Sigmoid colon (tissue), 7 donors: ENCODE data around the gene TMEM176A. TPM values are rescaled to one million over a fixed set of nuclear protein-coding genes. Genes with fewer than 3 reads are reported as not detected.

Source experiments
- DNase-seq: peaks from one replicate; pipeline ENCODE4 v3.0.0-alpha.2; 2019
- H3K27ac ChIP-seq, 4 donors: fragments of 200-600 bp; sonication (generic); one replicate each; pipeline ENCODE4 v1.5.1; 2016 to 2019; ENCODE audit warnings: mild to moderate bottlenecking in 1 of 4
- H3K27me3 ChIP-seq, 3 donors: fragments of 200-600 bp; sonication (generic); one replicate each; pipeline ENCODE4 v1.5.1; 2019; ENCODE audit warnings: mild to moderate bottlenecking in 1 of 3
- H3K36me3 ChIP-seq, 4 donors: fragments of 200-600 bp; sonication (generic); one replicate each; pipeline ENCODE4 v1.5.1; 2016 to 2019
- H3K4me1 ChIP-seq, 4 donors: fragments of 200-600 bp; sonication (generic); one replicate each; pipeline ENCODE4 v1.5.1; 2017 to 2019
- H3K4me3 ChIP-seq, 4 donors: fragments of 200-600 bp; sonication (generic); one replicate each; pipeline ENCODE4 v1.5.1; 2017 to 2019; ENCODE audit warnings: mild to moderate bottlenecking in 2 of 4, moderate library complexity in 1 of 4
- H3K9me3 ChIP-seq, 4 donors: fragments of 200-600 bp in 3 of 4; sonication (generic) in 3 of 4; one replicate each; pipeline versions ENCODE4 v1.5.1 to v1.6.1; 2013 to 2019
- EP300 ChIP-seq, 4 donors: sonication (generic); formaldehyde crosslinking; IDR thresholded peaks; one replicate each; pipeline ENCODE4 v1.6.1; 2017; ENCODE audit warnings: antibody characterized with exemption in 4 of 4
- POLR2A ChIP-seq, 2 donors: fragments of 450-650 bp; IDR thresholded peaks; one replicate each; pipeline ENCODE4 v1.6.1; 2016; ENCODE audit warnings: antibody characterized with exemption in 2 of 2, mild to moderate bottlenecking in 2 of 2, moderate library complexity in 2 of 2
- POLR2AphosphoS5 ChIP-seq, 4 donors: sonication (generic); formaldehyde crosslinking; IDR thresholded peaks; one replicate each; pipeline ENCODE4 v1.6.1; 2017; ENCODE audit warnings: antibody characterized with exemption in 4 of 4
- WGBS, 2 donors: extraction: QIAGEN DNeasy Blood & Tissue Kit; methylation state at CpG; one replicate each; pipeline ENCODE4 v1.1.7; 2013; 5-methylcytosine and 5-hydroxymethylcytosine counted together
- intact Hi-C: fragments of 100-400 bp; cut with DNase I; formaldehyde crosslinking; loops from one replicate; pipeline ENCODE4 v1.15.1; 2023
- polyA plus RNA-seq, 3 donors: library from polyadenylated mRNA; stranded (reverse); fragments of 200-250 nt; gene quantifications; one replicate each; pipeline ENCODE4 v1.2.3, GENCODE V29; 2013
- total RNA-seq, 4 donors: library from RNA; depleted of rRNA; stranded (reverse); fragments of >200 nt; gene quantifications; one replicate each; pipeline ENCODE4 v1.1.0, GENCODE V29; 2016
- TF ChIP-seq, protein P1 (sequence below), 4 experiments: fragments of 450-650 bp in 3 of 4; fragments of 200-600 bp in 1 of 4; IDR thresholded peaks; one replicate each; pipeline ENCODE4 v1.5.1; 2016 to 2019; ENCODE audit warnings: antibody characterized with exemption in 4 of 4, mild to moderate bottlenecking in 3 of 4, moderate library complexity in 2 of 4
- donor health status: healthy with polysubstance abuse.
- donor health status: Bipolar disorder and iron deficiency.
- donor health status: healthy.

TMEM176A gene
- total and polyA plus RNA-seq, 7 donors: 19.9 to 150 (median 28.1) TPM

DNA sequence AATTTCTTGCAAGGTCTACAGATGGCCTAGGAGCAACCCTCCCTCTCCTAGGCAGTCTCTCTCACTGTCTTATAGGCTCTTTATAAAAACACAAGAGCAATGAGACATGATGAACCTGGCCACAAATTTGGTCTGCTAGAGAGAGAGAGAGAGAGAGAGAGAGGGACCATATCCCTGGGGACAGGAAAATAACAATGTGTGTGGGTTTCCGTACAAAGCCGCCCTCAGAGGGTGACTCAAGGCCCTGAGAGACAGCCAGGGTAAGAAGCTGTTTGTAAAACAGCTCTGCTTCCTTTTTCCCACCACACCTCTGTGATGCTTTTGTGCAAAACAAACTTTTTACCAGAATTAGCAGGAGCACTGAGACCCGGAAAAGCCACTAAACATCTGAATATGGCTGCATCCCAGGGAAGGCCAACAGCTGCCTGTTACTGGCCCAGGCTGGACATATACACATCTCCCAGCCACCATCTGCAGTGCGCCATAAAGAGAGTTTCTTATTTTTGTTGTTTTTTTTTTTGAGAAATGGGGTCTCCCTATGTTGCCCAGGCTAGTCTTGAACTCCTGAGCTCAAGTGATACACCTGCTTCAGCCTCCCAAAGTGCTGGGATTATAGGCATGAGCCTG is 45.0 kb upstream of the TMEM176A start:
- peaks cover 0 to 10% (median 2%) of the 10 kb centered on the region in 4 donors for H3K4me1 ChIP-seq
- no peaks in the 10 kb centered on the region for H3K27me3 ChIP-seq
- WGBS, 2 donors: 49 to 82% methylated on average over 4 of the region's 4 CpGs
- H3K36me3 ChIP-seq: no peaks in the 10 kb centered on the region
- TF ChIP-seq EP300 (IDR thresholded peaks at IDR 0.05): no peak
- TF ChIP-seq, protein P1, sequence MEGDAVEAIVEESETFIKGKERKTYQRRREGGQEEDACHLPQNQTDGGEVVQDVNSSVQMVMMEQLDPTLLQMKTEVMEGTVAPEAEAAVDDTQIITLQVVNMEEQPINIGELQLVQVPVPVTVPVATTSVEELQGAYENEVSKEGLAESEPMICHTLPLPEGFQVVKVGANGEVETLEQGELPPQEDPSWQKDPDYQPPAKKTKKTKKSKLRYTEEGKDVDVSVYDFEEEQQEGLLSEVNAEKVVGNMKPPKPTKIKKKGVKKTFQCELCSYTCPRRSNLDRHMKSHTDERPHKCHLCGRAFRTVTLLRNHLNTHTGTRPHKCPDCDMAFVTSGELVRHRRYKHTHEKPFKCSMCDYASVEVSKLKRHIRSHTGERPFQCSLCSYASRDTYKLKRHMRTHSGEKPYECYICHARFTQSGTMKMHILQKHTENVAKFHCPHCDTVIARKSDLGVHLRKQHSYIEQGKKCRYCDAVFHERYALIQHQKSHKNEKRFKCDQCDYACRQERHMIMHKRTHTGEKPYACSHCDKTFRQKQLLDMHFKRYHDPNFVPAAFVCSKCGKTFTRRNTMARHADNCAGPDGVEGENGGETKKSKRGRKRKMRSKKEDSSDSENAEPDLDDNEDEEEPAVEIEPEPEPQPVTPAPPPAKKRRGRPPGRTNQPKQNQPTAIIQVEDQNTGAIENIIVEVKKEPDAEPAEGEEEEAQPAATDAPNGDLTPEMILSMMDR (IDR thresholded peaks at IDR 0.05): no peak
- TF ChIP-seq POLR2A (IDR thresholded peaks at IDR 0.05): no peak
- TF ChIP-seq POLR2AphosphoS5 (IDR thresholded peaks at IDR 0.05): no peak
- no peak for DNase-seq
- intact Hi-C loops: no loop called here
- no peak overlapping the region for H3K4me3 ChIP-seq
- H3K9me3 ChIP-seq: no peaks in the 10 kb centered on the region
- H3K27ac ChIP-seq: peak overlapping the region in 1 of 4 donors; percentile 40

DNA sequence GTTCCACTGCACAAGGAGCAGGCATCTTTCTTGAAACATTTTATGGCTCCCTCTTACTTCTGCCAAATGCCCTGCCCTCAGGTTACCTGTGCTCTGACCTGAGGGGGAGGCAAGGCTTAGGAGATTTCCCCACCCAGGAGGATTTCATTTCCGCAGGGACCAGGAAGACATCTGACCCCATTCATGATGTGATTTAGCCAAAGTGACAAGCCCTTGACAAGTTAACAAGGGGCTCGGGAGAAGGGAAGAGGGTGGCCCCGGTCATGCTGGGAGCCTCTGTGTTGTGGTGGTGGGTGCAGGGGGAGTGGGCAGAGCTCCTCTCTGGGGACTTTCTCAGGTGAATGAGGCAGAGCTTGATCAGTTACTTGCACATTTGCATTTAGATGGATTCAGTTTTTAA is 44.4 kb upstream of the TMEM176A start:
- Histone ChIP-seq H3K4me1 (peaks cover 0 to 10% (median 2%) of the 10 kb centered on the region in 4 donors), H3K9me3 (no peaks in the 10 kb centered on the region), H3K27me3 (no peaks in the 10 kb centered on the region), H3K36me3 (no peaks in the 10 kb centered on the region), H3K27ac (peak overlapping the region in 1 of 4 donors; percentile 40), H3K4me3 (no peak overlapping the region)
- TF ChIP-seq POLR2A (IDR thresholded peaks at IDR 0.05) (no peak), EP300 (IDR thresholded peaks at IDR 0.05) (no peak), POLR2AphosphoS5 (IDR thresholded peaks at IDR 0.05) (no peak)
- TF ChIP-seq, protein P1 (IDR thresholded peaks at IDR 0.05): no peak
- 71 to 88% methylated on average over 3 of the region's 3 CpGs for WGBS, 2 donors
- no peak for DNase-seq
- intact Hi-C loops: no loop called here

DNA sequence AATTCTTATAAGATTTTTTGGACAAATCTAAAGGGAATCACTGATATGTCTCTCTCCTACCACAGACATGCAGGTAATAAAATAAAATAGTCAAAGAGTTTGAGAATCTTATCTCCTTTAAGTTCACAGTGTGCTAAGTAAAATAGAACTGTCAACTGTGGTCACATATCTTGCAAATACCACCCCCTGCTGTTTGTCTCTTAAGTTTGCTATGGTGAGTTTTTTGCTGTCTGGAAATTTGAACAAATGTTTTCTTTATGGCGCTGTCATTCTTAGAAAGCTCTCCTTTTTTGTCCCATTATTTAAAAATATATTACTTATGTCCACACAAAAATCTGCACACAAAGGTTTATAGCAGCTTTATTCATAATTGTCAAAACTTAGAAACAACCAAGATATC is 43.7 kb upstream of the TMEM176A start:
- H3K27ac ChIP-seq: peak overlapping the region in 1 of 4 donors; percentile 40
- TF ChIP-seq, protein P1 (IDR thresholded peaks at IDR 0.05): peak in 3 of 4 experiments; percentile 8 to 36 (median 25)
- TF ChIP-seq EP300 (IDR thresholded peaks at IDR 0.05) (no peak), POLR2A (IDR thresholded peaks at IDR 0.05) (no peak)
- intact Hi-C loops: no loop called here

DNA sequence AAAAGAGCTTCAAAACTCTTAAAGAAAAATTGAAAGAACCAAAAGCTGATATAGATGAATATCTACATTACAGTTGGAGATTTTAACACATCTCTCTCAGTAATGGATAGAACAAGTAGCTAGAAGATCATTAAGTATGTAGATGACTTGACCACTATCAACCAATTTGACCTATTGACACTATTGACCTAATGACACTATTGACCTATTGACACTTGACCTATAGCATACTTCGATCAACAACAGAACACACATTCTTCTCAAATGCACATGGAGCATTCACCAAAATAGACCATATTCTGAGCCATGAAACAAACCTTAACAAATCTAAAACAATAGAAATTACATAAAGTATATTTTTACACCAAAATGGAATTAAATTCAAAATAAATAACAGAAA is 41.1 kb upstream of the TMEM176A start:
- 82 to 88% methylated on average over 1 of the region's 1 CpG for WGBS, 2 donors

More for the DNA sequence above, 43.7 kb upstream of the TMEM176A start:
- Histone ChIP-seq H3K9me3 (no peaks in the 10 kb centered on the region), H3K4me3 (no peak overlapping the region), H3K36me3 (no peaks in the 10 kb centered on the region), H3K4me1 (peaks cover 0 to 3% (median 1%) of the 10 kb centered on the region in 4 donors), H3K27me3 (no peaks in the 10 kb centered on the region)
- WGBS, 2 donors: 10 to 45% methylated on average over 1 of the region's 1 CpG
- no peak for DNase-seq

More for the DNA sequence above, 41.1 kb upstream of the TMEM176A start:
- DNase-seq: no peak
- Histone ChIP-seq H3K9me3 (no peaks in the 10 kb centered on the region), H3K4me3 (no peak overlapping the region), H3K36me3 (no peaks in the 10 kb centered on the region), H3K27ac (no peak overlapping the region), H3K4me1 (no peaks in the 10 kb centered on the region), H3K27me3 (no peaks in the 10 kb centered on the region)
- TF ChIP-seq, protein P1 (IDR thresholded peaks at IDR 0.05): no peak
- TF ChIP-seq POLR2A (IDR thresholded peaks at IDR 0.05) (no peak), POLR2AphosphoS5 (IDR thresholded peaks at IDR 0.05) (no peak), EP300 (IDR thresholded peaks at IDR 0.05) (no peak)
- intact Hi-C loops: no loop called here
